Measurements from ENCODE around the gene UVSSA. TPM values are rescaled to one million over a fixed set of nuclear protein-coding genes. Genes with fewer than 3 reads are reported as not detected.

Gene UVSSA
- 0.48 and 0.54 TPM in 2 replicates for polyA plus RNA-seq

GRCh38 chr4:1346781-1347409, at the start of gene UVSSA:
Gene UVSSA, plus strand, starts transcription at chr4:1347208. Its CDS starts 884 bp downstream, at chr4:1348092.

GRCh38 chr4:1406394-1406980, 59.5 kb downstream of the UVSSA start, which contains the start of gene NKX1-1:
Gene NKX1-1, minus strand, starts transcription at chr4:1406442. Its CDS starts 0 bp downstream, at chr4:1406442.

Other genes starting within 250 kb of the UVSSA start
- gene RNF212, start 233.6 kb upstream of the UVSSA start, polyA plus RNA-seq: 0.39 and 3.2 TPM in 2 replicates
- not detected in 2 replicates for gene SPON2, start 174.6 kb upstream of the UVSSA start, polyA plus RNA-seq
- gene CTBP1, start 98.1 kb upstream of the UVSSA start, polyA plus RNA-seq: 65.4 and 66.2 TPM in 2 replicates
- gene MAEA, start 57.3 kb upstream of the UVSSA start, polyA plus RNA-seq: 11.3 and 19.0 TPM in 2 replicates
- not detected in 2 replicates for gene NKX1-1, start 59.2 kb downstream of the UVSSA start, polyA plus RNA-seq

Data from Purkinje cell (primary cell).